SH-SY5Y (cell line): Measurements from ENCODE around the gene RNF32.

Experiments
- GATA2 ChIP-seq: IDR thresholded peaks from 2 replicates; pipeline ENCODE4 v1.6.1; 2011; ENCODE audit warnings: mild to moderate bottlenecking, low read depth, low read length
- GATA3 ChIP-seq: IDR thresholded peaks from 2 replicates; pipeline ENCODE4 v1.6.1; 2011; ENCODE audit warnings: low read depth, mild to moderate bottlenecking, low read length, moderate library complexity

GRCh38 chr7:156640949-156641485 is 443 bp downstream of the RNF32 start:
- no peak for TF ChIP-seq GATA3
- no peak for TF ChIP-seq GATA2
